Panc1 (cell line): ENCODE measurements around the gene NID2. TPM values are rescaled to one million over a fixed set of nuclear protein-coding genes. Genes with fewer than 3 reads are reported as not detected.

Experiments used
- ATAC-seq: fragments of 200-7000 bp; cut with Tn5 transposase; 2 replicates; pipeline ENCODE4 v1.9.1; 2020; ENCODE audit warnings: mild to moderate bottlenecking, moderate library complexity
- BruUV-seq: library from RNA; stranded (reverse); fragments of 400-500 nt; replicated peaks from 2 replicates; lab custom pipeline; 2021; lab: Mats Ljungman, UMichigan
- CTCF ChIA-PET: fragments of 300-600 bp; sonication (Branson Sonifier 250); formaldehyde crosslinking; loops from one replicate; lab custom pipeline; 2022; ENCODE audit warnings: antibody characterized with exemption; lab: Charles Lee
- POLR2A ChIA-PET: fragments of 300-600 bp; sonication (Branson Sonifier 250); formaldehyde crosslinking; loops from one replicate; lab custom pipeline; 2022; ENCODE audit warnings: antibody characterized with exemption; lab: Charles Lee
- DNase-seq: peaks from one replicate; pipeline ENCODE4 v3.0.0-alpha.2; 2010; ENCODE audit warnings: low read depth, low spot score
- H3K27ac ChIP-seq: 2 replicates; pipeline ENCODE4 v1.5.1; 2011; ENCODE audit warnings: mild to moderate bottlenecking, low read length, inconsistent platforms
- H3K27me3 ChIP-seq: fragments of 200-500 bp; sonication (Bioruptor generic); 2 replicates; pipeline ENCODE4 v1.6.0; 2014; ENCODE audit warnings: low read length, inconsistent platforms; ENCODE audit not compliant: control insufficient read depth, insufficient read depth
- H3K36me3 ChIP-seq: fragments of 200-500 bp; sonication (Bioruptor generic); 2 replicates; pipeline ENCODE4 v1.5.1; 2014; ENCODE audit warnings: inconsistent platforms, mild to moderate bottlenecking, low read length, moderate library complexity; ENCODE audit not compliant: control insufficient read depth, insufficient read depth
- H3K4me1 ChIP-seq: 2 replicates; pipeline ENCODE4 v1.5.1; 2011; ENCODE audit warnings: inconsistent platforms, mild to moderate bottlenecking, low read length, moderate library complexity; ENCODE audit not compliant: control insufficient read depth, insufficient read depth
- H3K4me3 ChIP-seq, 2 experiments: 2 replicates each; pipeline ENCODE4 v1.5.1; 2011 to 2012; ENCODE audit warnings: low read depth in 2 of 2, low read length in 2 of 2, mild to moderate bottlenecking in 2 of 2, inconsistent platforms in 1 of 2, moderate library complexity in 1 of 2
- H3K9me3 ChIP-seq: fragments of 200-500 bp; sonication (Bioruptor generic); 2 replicates; pipeline ENCODE4 v1.5.1; 2014; ENCODE audit warnings: low read depth, mild to moderate bottlenecking, inconsistent platforms, low read length, moderate library complexity; ENCODE audit not compliant: control insufficient read depth, insufficient read depth
- POLR2AphosphoS5 ChIP-seq: IDR thresholded peaks from 2 replicates; pipeline ENCODE4 v1.6.1; 2012; ENCODE audit warnings: mild to moderate bottlenecking, low read depth, low read length, moderate library complexity
- SIN3A ChIP-seq: IDR thresholded peaks from 2 replicates; pipeline ENCODE4 v1.6.1; 2012; ENCODE audit warnings: low read depth, mild to moderate bottlenecking, low read length, moderate library complexity, borderline replicate concordance; ENCODE audit not compliant: insufficient read depth
- TCF7L2 ChIP-seq: IDR thresholded peaks from 2 replicates; pipeline ENCODE4 v1.6.1; 2011; ENCODE audit warnings: mild to moderate bottlenecking, low read depth, low read length, inconsistent platforms
- in situ Hi-C: cut with HindIII; loops from 2 replicates; pipeline ENCODE4 v1.10.0; 2016; ENCODE audit warnings: low sequenced_read_pairs, low pct_unique_long_range_greater_than_20kb
- intact Hi-C: fragments of 100-400 bp; cut with micrococcal nuclease; formaldehyde crosslinking; loops from one replicate; pipeline ENCODE4 v1.10.0; 2022; ENCODE audit not compliant: unreplicated experiment
- total RNA-seq: library from RNA; stranded (reverse); gene quantifications from one replicate; pipeline ENCODE4 v1.2.1, GENCODE V29; 2021; ENCODE audit not compliant: unreplicated experiment
- TF ChIP-seq, protein P1 (sequence below): fragments of 450-650 bp; IDR thresholded peaks from 2 replicates; pipeline ENCODE4 v1.5.1; 2017; ENCODE audit warnings: mild to moderate bottlenecking
- TF ChIP-seq, protein P2 (sequence below), 2 experiments: IDR thresholded peaks; 2 replicates each; pipeline ENCODE4 v1.6.1; 2011 to 2012; ENCODE audit warnings: low read depth in 2 of 2, control low read depth in 1 of 2, low read length in 1 of 2, mild to moderate bottlenecking in 1 of 2, moderate library complexity in 1 of 2; ENCODE audit not compliant: insufficient read depth in 1 of 2

The NID2 gene
- total RNA-seq, 1 experiment from 2014 or later = 0.36 TPM

DNA sequence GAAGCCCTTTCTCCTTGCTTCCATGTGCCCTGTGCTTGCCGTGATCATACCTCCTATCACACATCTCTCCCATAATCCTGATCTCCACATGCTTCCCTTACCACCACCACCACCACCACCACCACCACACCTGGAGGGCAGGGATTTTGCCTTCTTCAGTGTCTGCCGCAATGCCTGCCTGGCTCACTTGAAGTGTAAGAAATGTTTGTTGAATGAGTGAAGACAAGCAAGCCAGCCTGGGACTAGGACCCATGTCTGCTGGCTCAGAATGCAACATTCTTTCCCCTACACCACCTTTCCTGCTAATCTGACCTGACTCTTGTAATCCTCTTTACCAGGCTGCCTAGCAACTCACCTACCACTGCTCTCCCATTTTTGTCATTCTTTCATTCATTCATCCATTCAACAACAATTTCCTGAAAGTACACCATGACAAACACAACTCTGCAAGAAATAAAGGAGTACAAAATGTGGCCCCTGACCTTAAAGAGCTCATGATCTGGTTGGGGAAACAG is 3.5 kb upstream of the NID2 start:
- Histone ChIP-seq H3K9me3 (no peaks in the 10 kb centered on the region), H3K27ac (no peak overlapping the region), H3K36me3 (no peaks in the 10 kb centered on the region; the same call in 1 of the 2 replicates), H3K27me3 (peaks cover 6% of the 10 kb centered on the region), H3K4me1 (no peaks in the 10 kb centered on the region), H3K4me3 (no peak overlapping the region)
- TF ChIP-seq SIN3A (no peak), POLR2AphosphoS5 (no peak), TCF7L2 (no peak)
- TF ChIP-seq, protein P1, sequence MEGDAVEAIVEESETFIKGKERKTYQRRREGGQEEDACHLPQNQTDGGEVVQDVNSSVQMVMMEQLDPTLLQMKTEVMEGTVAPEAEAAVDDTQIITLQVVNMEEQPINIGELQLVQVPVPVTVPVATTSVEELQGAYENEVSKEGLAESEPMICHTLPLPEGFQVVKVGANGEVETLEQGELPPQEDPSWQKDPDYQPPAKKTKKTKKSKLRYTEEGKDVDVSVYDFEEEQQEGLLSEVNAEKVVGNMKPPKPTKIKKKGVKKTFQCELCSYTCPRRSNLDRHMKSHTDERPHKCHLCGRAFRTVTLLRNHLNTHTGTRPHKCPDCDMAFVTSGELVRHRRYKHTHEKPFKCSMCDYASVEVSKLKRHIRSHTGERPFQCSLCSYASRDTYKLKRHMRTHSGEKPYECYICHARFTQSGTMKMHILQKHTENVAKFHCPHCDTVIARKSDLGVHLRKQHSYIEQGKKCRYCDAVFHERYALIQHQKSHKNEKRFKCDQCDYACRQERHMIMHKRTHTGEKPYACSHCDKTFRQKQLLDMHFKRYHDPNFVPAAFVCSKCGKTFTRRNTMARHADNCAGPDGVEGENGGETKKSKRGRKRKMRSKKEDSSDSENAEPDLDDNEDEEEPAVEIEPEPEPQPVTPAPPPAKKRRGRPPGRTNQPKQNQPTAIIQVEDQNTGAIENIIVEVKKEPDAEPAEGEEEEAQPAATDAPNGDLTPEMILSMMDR = no peak
- TF ChIP-seq, protein P2, sequence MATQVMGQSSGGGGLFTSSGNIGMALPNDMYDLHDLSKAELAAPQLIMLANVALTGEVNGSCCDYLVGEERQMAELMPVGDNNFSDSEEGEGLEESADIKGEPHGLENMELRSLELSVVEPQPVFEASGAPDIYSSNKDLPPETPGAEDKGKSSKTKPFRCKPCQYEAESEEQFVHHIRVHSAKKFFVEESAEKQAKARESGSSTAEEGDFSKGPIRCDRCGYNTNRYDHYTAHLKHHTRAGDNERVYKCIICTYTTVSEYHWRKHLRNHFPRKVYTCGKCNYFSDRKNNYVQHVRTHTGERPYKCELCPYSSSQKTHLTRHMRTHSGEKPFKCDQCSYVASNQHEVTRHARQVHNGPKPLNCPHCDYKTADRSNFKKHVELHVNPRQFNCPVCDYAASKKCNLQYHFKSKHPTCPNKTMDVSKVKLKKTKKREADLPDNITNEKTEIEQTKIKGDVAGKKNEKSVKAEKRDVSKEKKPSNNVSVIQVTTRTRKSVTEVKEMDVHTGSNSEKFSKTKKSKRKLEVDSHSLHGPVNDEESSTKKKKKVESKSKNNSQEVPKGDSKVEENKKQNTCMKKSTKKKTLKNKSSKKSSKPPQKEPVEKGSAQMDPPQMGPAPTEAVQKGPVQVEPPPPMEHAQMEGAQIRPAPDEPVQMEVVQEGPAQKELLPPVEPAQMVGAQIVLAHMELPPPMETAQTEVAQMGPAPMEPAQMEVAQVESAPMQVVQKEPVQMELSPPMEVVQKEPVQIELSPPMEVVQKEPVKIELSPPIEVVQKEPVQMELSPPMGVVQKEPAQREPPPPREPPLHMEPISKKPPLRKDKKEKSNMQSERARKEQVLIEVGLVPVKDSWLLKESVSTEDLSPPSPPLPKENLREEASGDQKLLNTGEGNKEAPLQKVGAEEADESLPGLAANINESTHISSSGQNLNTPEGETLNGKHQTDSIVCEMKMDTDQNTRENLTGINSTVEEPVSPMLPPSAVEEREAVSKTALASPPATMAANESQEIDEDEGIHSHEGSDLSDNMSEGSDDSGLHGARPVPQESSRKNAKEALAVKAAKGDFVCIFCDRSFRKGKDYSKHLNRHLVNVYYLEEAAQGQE (IDR thresholded peaks at IDR 0.05; ENCODE audit: insufficient read depth in 1 of 2, low read depth in 2 of 2, low read length in 1 of 2) = no peak
- intact Hi-C loops = no loop called here
- no peak for DNase-seq
- ChIA-PET CTCF (no interaction called here), POLR2A (interaction anchor here (0.8 kb wide), 1 partner anchor 9 kb away, joined by 3 read pairs; no protein-coding TSS in a partner anchor)
- in situ Hi-C loops = no loop called here
- BruUV-seq = no TSS peak
- no peak for ATAC-seq

DNA sequence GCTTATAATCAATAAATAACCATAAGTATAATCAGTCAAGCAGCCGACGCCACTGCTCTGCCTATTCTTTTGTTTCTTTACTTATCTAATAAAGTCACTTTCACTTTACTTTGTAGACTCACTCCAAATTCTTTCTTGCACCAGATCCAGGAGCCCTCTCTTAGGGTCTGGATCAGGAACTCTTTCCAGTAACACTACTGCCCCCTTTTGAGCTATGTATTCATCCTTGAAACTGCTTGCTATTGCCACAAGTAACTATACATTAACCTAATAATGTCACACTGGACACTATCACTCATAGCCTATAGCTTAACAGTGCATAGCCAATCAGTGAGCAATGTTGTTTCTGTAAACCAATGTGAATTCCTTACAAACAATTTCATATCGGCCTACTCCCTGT is 2.8 kb upstream of the NID2 start:
- DNase-seq = no peak
- BruUV-seq = no TSS peak
- CTCF ChIA-PET = no interaction called here

More for the DNA sequence above, 2.8 kb upstream of the NID2 start:
- intact Hi-C loops (no loop called here), in situ Hi-C loops (no loop called here)
- no peaks in the 10 kb centered on the region for H3K4me1 ChIP-seq
- H3K36me3 ChIP-seq = no peaks in the 10 kb centered on the region; the same call in 1 of the 2 replicates
- ATAC-seq = no peak
- H3K27ac ChIP-seq = no peak overlapping the region
- no peaks in the 10 kb centered on the region for H3K9me3 ChIP-seq
- no peak overlapping the region for H3K4me3 ChIP-seq
- POLR2A ChIA-PET = interaction anchor here (0.8 kb wide), 1 partner anchor 10 kb away, joined by 3 read pairs; no protein-coding TSS in a partner anchor
- TF ChIP-seq, protein P1 = peak; percentile 5; the same call in 1 of the 2 replicates
- no peak for TF ChIP-seq TCF7L2
- peaks cover 12% of the 10 kb centered on the region for H3K27me3 ChIP-seq
